Frontal cortex (tissue), 4 donors: Measurements from ENCODE around the gene MCF2L. TPM values are rescaled to one million over a fixed set of nuclear protein-coding genes. Genes with fewer than 3 reads are reported as not detected.

Source experiments
- DNase-seq, 2 donors: peaks; one replicate each; pipeline ENCODE4 v3.0.0; 2012; ENCODE audit warnings: low spot score in 2 of 2
- FAIRE-seq: peaks from 2 replicates; lab custom pipeline; 2012; peaks lifted over from hg19 to GRCh38; lab: Jason Lieb, UNC
- total RNA-seq: library from RNA; depleted of rRNA; stranded (reverse); fragments of >200 nt; gene quantifications from one replicate; pipeline ENCODE4 v1.2.3, GENCODE V29; 2014
- donor health status: control.
- donor health status: control.
- donor health status: control.

MCF2L gene
- total RNA-seq, 1 donor from 2014 or later = 137 TPM

DNA sequence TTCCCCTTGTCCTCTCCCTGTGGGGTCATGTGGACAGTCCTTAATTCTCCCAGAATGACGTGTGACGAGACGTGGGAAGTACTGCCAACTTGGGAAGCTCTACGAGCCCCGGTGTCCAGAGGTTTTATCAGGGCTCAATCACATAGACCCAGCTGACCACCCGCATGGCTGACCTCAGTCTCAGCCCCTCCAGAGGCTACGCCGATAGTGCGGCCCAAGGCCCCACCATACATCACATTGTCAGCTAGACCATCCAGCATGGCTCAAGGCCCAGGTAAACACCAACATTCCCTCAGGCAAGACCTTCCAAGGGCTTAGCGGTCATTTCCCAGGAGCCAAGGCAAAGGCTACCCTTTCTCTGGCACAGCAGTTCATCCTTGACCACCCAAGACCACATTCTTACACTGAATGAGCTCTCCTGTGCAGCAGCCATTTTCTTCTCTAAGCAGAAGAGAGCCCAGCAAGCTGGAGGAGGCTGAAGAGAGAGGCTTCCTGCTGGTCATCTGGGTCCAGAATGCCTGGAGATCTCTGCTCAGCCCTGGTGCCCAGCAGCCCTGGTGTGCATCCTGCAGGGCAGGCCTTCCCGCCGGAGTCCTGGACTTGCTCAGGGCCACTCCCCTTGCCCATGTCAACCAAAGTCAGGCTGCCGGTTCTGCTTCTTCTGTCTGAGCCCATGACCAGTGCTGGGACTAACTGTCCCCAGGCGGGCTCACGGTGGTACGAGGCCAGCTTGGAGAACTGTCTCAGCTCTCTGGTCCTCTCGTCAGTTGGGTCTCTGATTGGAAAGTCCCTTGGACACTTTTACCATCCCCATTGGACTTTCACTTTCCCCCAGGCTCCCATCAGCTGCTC is 145.7 kb downstream of the MCF2L start:
- no peak for DNase-seq
- FAIRE-seq = no peak

DNA sequence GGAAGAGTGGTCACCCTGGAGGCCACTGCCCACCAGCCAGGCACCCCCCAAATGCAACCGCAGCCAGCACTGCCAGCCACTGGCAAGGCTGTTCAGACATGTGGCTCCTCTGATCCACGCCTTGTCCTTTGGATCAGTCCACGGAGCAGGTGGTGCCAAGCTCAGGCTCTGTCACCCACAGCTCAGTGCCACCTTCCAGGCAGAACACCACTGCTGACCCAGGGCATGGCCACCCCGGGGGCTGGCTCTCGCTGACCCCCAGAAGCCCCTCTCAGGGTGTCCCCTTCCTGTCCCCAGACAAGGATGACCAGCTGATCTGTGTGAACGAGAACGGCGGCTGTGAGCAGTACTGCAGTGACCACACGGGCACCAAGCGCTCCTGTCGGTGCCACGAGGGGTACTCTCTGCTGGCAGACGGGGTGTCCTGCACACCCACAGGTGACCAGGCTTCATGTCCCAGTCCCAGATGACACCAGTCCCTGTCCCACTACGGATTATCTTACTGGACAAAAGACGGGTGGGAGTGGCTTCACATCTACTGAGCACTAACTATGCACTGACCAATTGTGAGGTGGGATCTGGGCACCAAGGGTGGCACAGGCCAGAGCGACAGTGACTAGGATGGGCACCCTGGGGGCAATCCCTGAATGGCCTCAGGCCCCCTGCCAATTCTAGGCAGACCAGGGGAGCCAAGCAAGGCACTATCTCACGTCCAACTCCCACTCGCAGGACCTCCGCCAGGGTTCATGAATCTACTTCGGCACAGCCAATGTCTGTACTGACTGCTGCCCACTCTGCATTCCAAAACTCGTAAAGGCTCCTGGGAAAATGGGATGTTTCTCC is 146.6 kb downstream of the MCF2L start:
- DNase-seq = no peak
- no peak for FAIRE-seq

DNA sequence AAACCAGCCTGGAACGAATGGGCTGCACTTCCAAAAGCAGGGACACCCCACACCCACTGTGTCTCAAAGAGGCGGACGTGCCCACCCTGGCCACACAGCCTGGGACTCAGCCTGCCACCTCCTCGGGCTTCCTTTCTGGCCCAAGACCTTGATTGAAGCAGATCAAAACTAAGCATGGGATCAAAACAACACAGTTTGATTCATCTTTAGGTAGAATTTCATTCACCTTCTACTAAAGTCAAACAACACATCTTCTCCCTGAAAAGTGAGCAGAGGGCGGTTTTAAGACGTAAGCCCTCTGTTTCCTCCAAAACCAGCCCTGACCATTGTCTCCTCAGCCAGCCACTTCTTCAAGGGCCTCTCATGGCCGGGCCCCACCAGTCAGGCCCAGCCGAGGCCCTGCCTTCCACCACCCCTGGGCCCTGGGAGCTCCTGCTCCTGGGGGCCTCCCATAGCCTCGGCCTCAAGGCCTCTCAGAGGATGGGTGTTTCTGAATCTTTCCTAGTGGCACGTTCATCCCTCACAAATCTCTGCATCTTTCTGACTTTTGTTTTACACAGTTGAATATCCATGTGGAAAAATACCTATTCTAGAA is 147.3 kb downstream of the MCF2L start:
- no peak for FAIRE-seq
- DNase-seq = no peak

DNA sequence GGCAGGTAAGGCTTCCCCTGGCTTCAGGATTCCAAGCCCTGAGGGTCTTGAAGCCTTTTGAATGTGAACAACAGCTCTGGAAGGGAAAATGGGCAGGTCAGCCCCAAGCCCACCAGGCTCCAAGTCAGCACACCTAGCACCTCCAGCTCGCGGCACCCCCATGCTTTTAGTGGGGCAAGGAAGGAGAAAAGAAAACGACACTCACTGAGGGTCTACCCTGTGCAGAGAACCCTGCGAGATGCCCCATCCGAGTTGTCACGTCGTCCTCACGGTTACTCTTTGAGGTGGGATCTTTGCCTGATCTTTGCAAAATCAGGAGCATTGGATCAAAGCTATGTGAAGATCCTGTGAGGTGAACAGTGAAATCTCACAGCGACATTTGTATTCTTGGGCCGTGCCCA is 147.9 kb downstream of the MCF2L start:
- FAIRE-seq (no peak), DNase-seq (no peak)

DNA sequence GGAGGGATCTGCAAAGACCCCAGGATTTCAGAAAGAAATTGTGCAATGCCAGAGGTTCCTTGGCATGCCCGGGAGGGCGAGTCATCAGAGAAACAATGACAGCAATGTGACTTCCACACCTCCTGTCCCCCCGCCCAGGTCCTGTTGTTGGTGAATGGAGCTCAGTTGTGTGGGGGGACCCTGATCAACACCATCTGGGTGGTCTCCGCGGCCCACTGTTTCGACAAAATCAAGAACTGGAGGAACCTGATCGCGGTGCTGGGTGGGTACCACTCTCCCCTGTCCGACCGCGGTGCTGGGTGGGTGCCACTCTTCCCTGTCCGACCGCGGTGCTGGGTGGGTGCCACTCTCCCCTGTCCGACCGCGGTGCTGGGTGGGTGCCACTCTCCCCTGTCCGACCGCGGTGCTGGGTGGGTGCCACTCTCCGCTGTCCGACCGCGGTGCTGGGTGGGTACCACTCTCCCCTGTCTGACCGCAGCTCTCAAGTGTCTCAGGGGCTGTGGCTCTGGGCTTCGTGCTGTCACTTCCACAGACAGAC is 148.4 kb downstream of the MCF2L start:
- FAIRE-seq = no peak
- no peak for DNase-seq

DNA sequence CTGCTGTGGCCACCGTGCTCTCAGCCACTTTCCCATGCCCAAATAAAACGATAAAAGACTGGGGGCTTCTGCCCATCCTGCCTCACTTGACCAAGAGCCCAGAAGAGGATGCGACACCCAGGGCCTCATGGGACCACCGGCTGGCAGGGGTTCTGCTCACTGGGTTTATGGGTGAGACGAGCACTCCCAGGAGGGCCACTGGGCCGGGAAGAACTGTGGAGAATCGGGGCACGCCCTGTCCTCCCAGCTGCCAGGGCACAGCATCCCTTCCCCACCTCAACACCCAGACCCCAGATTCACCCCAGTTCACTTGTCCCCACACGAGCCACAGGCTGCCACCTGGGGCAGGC is 148.9 kb downstream of the MCF2L start:
- no peak for FAIRE-seq

DNA sequence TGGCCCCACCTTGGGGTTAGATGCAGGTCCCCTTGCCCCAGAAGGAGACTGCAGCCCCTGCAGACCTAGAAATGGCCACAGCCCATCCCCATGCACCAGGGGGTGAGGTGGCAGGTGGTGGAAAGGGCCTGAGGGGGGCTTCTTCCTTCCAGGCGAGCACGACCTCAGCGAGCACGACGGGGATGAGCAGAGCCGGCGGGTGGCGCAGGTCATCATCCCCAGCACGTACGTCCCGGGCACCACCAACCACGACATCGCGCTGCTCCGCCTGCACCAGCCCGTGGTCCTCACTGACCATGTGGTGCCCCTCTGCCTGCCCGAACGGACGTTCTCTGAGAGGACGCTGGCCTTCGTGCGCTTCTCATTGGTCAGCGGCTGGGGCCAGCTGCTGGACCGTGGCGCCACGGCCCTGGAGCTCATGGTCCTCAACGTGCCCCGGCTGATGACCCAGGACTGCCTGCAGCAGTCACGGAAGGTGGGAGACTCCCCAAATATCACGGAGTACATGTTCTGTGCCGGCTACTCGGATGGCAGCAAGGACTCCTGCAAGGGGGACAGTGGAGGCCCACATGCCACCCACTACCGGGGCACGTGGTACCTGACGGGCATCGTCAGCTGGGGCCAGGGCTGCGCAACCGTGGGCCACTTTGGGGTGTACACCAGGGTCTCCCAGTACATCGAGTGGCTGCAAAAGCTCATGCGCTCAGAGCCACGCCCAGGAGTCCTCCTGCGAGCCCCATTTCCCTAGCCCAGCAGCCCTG is 149.4 kb downstream of the MCF2L start:
- FAIRE-seq (no peak), DNase-seq (no peak)

More for the DNA sequence above, 148.9 kb downstream of the MCF2L start:
- no peak for DNase-seq

DNA sequence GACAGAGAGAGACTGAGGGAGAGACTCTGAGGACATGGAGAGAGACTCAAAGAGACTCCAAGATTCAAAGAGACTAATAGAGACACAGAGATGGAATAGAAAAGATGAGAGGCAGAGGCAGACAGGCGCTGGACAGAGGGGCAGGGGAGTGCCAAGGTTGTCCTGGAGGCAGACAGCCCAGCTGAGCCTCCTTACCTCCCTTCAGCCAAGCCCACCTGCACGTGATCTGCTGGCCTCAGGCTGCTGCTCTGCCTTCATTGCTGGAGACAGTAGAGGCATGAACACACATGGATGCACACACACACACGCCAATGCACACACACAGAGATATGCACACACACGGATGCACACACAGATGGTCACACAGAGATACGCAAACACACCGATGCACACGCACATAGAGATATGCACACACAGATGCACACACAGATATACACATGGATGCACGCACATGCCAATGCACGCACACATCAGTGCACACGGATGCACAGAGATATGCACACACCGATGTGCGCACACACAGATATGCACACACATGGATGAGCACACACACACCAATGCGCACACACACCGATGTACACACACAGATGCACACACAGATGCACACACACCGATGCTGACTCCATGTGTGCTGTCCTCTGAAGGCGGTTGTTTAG is 150.3 kb downstream of the MCF2L start:
- DNase-seq = no peak
- no peak for FAIRE-seq

DNA sequence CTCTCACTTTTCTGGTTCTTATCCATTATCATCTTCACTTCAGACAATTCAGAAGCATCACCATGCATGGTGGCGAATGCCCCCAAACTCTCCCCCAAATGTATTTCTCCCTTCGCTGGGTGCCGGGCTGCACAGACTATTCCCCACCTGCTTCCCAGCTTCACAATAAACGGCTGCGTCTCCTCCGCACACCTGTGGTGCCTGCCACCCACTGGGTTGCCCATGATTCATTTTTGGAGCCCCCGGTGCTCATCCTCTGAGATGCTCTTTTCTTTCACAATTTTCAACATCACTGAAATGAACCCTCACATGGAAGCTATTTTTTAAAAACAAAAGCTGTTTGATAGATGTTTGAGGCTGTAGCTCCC is 150.8 kb downstream of the MCF2L start:
- DNase-seq (no peak), FAIRE-seq (no peak)

DNA sequence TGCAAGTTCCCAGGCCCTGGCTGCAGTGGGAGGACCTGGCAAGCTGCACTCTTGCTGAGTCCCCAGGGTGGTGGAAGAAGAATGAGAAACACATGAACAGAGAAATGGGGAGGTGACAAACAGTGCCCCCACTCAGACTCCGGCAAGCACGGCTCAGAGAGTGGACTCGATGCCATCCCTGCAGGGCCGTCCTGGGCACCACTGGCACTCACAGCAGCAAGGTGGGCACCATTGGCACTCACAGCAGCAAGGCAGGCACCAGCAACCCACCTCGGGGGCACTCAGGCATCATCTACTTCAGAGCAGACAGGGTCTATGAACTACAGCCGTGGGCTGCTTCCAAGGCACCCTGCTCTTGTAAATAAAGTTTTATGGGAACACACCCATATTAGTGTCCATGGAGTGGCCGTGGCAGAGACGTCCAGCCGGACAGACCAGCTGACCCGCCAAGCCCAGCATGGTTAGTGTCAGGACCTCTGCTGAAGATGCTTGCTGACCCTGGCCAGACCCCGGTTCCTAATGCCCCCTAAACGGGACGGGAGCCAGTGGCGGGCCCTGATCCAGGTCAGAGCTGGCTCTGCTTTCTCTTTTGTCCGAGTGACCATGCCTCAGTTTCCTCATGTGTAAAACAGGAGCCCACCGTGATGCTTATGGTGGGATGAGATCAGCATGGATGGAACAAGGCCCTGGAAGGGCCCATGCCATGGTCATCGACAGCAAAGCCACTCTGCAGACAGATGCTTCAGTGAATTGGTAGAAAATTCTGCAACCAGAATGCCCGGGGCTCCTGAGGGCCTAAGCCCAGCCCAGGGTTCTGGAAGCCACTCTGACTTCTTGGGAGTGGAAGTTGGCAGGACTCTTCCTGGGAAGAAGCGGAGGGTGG is 151.5 kb downstream of the MCF2L start:
- FAIRE-seq (no peak), DNase-seq (no peak)

DNA sequence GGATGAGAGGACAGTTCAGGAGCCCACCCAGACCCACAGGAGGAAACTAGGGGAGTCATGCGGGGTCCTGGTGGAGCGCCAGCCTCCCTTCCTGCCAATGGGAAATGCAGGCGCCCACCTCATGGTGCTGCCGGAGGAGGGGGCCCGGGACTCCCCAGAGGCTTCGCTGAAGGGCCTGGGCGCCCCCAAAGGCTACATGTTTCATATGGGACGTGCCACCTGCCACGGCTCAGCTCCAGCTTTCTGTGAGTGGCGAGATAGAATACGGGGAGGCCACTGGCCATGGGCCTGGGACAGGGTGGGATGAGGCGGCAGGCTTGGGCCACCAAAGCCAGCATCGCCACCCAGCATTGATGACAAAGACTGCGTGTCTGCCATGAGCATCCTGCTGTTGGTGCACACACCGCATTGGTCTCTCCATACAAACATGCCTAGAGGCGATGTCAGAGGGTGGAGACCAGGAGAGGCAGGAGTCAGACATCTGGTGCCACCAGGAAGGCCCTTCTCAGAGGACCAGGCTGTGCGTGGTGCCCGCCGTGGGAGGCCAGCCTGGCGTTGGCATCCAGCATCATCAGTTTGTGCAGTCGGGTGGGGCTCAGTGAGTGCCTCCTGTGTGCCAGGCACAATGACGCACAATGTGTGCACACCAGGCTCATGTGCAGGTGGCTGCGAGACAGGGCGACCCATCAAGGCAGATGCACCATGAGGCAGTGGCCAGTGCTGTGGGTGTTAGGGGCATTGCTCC is 152.3 kb downstream of the MCF2L start:
- DNase-seq (no peak), FAIRE-seq (no peak)

DNA sequence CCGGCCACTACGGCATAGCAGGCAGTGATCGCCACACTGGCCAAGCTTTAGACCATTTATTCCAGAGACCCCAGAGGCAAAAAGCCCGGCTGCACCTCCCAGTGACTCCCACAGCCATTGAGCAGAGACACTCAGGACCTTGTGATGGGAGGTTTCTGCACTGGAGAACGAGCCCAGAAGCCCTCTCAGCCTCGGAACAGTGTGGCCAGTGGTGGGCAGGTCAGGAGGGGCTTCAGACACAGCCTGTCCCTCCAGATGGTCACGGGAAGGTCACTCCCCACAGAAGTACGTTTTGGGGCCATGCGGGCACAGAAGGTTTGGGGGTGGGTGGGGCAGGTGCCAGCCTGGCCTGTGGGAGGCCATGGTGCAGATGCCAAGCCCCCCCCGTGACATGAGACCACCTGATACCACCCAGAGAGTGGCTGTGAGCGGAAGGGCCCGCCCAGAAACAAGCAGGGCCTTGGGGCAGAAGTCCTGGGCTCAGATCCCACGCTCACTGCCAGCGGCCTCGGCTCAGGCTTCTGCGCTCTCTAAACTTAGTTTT is 153.0 kb downstream of the MCF2L start:
- FAIRE-seq (no peak), DNase-seq (no peak)

DNA sequence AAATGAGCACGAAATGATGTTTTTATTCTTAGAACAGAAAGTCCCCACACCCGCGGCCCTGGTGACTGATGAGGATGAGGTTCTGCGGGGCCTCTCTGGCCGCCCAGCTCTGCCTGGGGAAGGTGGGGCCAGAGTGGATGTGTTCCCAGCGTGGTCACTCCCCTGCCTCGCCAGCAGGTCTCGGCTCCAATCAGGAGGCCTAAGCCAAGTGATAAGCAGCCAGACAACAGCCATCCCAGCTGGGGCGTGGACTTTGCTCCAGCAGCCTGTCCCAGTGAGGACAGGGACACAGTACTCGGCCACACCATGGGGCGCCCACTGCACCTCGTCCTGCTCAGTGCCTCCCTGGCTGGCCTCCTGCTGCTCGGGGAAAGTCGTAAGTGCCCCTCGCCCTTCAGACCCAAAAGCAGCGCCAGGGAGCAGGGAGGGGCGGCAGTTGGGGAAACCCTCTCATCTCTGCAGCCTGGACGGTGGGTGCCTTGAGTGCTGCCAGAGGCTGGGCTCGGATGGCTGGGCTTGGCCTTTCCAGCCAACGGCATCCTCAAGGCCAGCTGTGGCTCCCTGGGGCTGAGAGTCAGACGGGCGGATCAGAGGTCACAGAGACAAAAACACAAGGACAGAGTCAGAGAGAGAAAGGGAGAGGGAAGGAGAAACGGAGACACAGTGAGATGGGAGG is 153.7 kb downstream of the MCF2L start, which contains the start of gene F10:
TSS of gene F10 (plus strand) at position 250 of the 676 bp plus-strand sequence. CDS start at position 307, 57 bp downstream.
- DNase-seq = peak in 1 of 2 donors; percentile 56
- FAIRE-seq = no peak

DNA sequence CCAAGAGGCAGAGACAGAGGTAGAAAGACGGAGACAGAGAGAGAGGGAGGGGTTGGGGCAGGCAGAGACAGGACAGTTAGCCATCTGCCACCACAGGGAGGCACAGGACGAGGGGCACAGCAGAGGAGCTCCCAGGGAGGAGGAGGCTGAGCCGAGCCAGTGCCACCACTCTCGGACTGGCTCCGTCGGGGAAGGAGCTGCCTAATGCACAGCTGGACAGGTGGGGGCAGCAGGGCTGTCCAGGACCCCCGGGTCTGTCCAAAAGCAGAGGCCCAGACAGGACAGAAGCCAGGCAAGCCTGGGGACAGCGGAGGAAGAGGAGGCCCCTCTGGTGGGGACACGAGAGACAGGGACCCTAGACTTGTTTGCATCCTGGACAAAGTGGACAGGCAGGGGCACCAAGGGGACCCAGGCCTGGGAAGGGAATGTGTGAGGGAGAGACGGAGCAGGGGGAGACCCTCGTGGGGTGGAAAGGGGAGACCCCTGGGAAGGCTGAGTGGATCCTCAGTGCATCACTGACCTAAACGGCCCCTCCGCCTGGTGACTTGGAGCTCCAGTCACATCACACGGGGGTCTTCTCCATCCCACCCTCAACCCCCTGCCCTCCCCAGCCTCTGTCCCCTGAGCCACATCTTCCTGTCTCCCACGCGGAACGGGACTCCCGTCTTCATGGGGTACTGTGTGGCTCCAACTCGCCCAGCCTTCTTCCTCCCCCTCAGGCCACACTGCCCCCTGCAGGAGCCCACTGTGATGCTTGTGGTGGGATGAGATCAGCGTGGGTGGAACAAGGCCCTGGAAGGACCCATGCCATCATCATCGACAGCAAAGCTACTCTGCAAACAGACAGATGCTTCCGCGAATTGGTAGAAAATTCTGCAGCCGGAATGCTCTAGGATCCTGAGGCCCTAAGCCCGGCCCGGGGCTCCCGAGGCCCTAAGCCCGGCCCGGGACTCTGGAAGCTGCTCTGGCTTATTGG is 154.5 kb downstream of the MCF2L start:
- DNase-seq (no peak), FAIRE-seq (no peak)

DNA sequence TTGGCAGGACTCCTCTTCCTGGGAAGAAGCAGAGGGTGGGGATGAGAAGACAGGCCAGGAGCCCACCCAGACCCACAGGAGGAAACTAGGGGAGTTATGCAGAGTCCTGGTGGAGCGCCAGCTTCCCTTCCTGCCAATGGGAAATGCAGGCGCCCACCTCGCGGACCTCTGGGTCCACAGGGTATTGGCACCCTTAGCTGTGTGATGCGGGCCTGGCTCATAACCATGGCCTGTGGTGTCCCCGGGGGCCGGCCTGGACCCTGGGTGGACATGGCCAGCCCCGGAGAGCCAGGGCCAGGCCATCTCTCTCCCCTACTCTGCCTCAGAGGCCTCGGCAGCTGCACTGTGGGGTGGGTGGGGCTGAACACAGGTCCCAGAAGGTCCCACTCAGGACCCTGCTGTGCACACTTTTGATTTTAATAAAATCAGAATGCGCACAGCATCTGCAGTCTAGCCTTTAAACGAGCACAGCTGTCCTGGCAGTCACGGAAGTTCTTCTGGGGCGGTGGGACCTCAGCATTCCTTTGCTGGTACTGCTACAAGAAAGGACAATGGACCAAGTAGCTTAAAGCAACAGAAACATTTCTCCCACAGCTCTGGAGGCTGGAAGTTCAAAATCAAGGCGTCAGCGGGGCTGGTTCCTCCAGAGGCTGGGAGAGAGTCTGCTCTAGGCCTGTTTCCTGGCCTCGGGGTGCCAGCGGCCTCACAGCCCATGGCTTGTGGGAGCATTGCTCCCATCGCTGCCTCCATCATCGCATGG is 155.4 kb downstream of the MCF2L start:
- DNase-seq = no peak
- FAIRE-seq = no peak
